Measurements from ENCODE around the gene CHMP5.

CHMP5 gene

GRCh38 chr9:33223696-33224095, 41.2 kb upstream of the CHMP5 start:
- no peak overlapping the region for H2AFZ ChIP-seq (ENCODE audit: insufficient read depth, low read length, poor library complexity)
- no peak overlapping the region for H3K9ac ChIP-seq (ENCODE audit: low read length)
- no peaks in the 10 kb centered on the region for H3K27me3 ChIP-seq (ENCODE audit: insufficient read depth, low read length)
- H3K23ac ChIP-seq (ENCODE audit: low read length): no peak overlapping the region
- H3K4me2 ChIP-seq (ENCODE audit: low read length): no peak overlapping the region
- no peak overlapping the region for H3K14ac ChIP-seq (ENCODE audit: low read length)
- no peaks in the 10 kb centered on the region for H3K36me3 ChIP-seq (ENCODE audit: control insufficient read depth in 1 of 2, insufficient read depth in 2 of 2, low read length in 2 of 2)
- H4K91ac ChIP-seq (ENCODE audit: low read depth, low read length): no peak overlapping the region
- no CpG with 5 or more reads among the region's 1 CpG for WGBS (ENCODE audit: extremely low coverage, insufficient coverage, insufficient read length)
- no peak for DNase-seq
- H2BK12ac ChIP-seq (ENCODE audit: low read length): no peak overlapping the region
- H3K4ac ChIP-seq (ENCODE audit: low read depth, low read length): no peak overlapping the region
- H2BK120ac ChIP-seq (ENCODE audit: insufficient read depth, low read length, poor library complexity): peak overlapping the region; percentile 46
- H4K8ac ChIP-seq (ENCODE audit: low read depth, low read length): no peak overlapping the region
- H3K18ac ChIP-seq (ENCODE audit: low read length): no peak overlapping the region
- H3K4me3 ChIP-seq (ENCODE audit: low read depth, low read length): no peak overlapping the region
- H3K79me1 ChIP-seq (ENCODE audit: low read length): no peaks in the 10 kb centered on the region
- no peak overlapping the region for H2AK5ac ChIP-seq (ENCODE audit: low read length)
- no peak overlapping the region for H3K27ac ChIP-seq (ENCODE audit: low read depth, low read length)
- H4K12ac ChIP-seq (ENCODE audit: low read depth, low read length): no peak overlapping the region
- no peaks in the 10 kb centered on the region for H3K4me1 ChIP-seq (ENCODE audit: control insufficient read depth in 1 of 2, insufficient read depth in 2 of 2, low read length in 2 of 2)
- H2BK5ac ChIP-seq (ENCODE audit: low read depth, low read length, poor library complexity): no peak overlapping the region
- no peaks in the 10 kb centered on the region for H3K79me2 ChIP-seq (ENCODE audit: control insufficient read depth, insufficient read depth, low read length, poor library complexity)
- peaks cover 2% of the 10 kb centered on the region for H3K9me3 ChIP-seq (ENCODE audit: insufficient read depth, low read depth, low read length)

GRCh38 chr9:33225319-33226147, 39.3 kb upstream of the CHMP5 start:
- Histone ChIP-seq H3K18ac (ENCODE audit: low read length) (no peak overlapping the region), H3K4ac (ENCODE audit: low read depth, low read length) (no peak overlapping the region), H2BK12ac (ENCODE audit: low read length) (no peak overlapping the region), H3K79me1 (ENCODE audit: low read length) (no peaks in the 10 kb centered on the region), H3K79me2 (ENCODE audit: control insufficient read depth, insufficient read depth, low read length, poor library complexity) (no peaks in the 10 kb centered on the region), H3K4me3 (ENCODE audit: low read depth, low read length) (no peak overlapping the region), H3K4me1 (ENCODE audit: control insufficient read depth in 1 of 2, insufficient read depth in 2 of 2, low read length in 2 of 2) (peaks cover 0 to 8% of the 10 kb centered on the region in 2 experiments), H2AK5ac (ENCODE audit: low read length) (no peak overlapping the region), H2BK5ac (ENCODE audit: low read depth, low read length, poor library complexity) (no peak overlapping the region), H3K4me2 (ENCODE audit: low read length) (no peak overlapping the region), H3K9me3 (ENCODE audit: insufficient read depth, low read depth, low read length) (peaks cover 2% of the 10 kb centered on the region), H4K12ac (ENCODE audit: low read depth, low read length) (no peak overlapping the region), H3K27me3 (ENCODE audit: insufficient read depth, low read length) (no peaks in the 10 kb centered on the region), H3K14ac (ENCODE audit: low read length) (no peak overlapping the region), H3K9ac (ENCODE audit: low read length) (no peak overlapping the region), H3K27ac (ENCODE audit: low read depth, low read length) (no peak overlapping the region), H2BK120ac (ENCODE audit: insufficient read depth, low read length, poor library complexity) (no peak overlapping the region), H4K8ac (ENCODE audit: low read depth, low read length) (no peak overlapping the region), H2AFZ (ENCODE audit: insufficient read depth, low read length, poor library complexity) (no peak overlapping the region), H4K91ac (ENCODE audit: low read depth, low read length) (no peak overlapping the region), H3K36me3 (ENCODE audit: control insufficient read depth in 1 of 2, insufficient read depth in 2 of 2, low read length in 2 of 2) (no peaks in the 10 kb centered on the region), H3K23ac (ENCODE audit: low read length) (no peak overlapping the region)
- peak; percentile 76 to 96 for DNase-seq
- no CpG with 5 or more reads among the region's 6 CpGs for WGBS (ENCODE audit: extremely low coverage, insufficient coverage, insufficient read length)

- no peak overlapping the region for H3K4me3 ChIP-seq (ENCODE audit: low read depth, low read length)
- H3K14ac ChIP-seq (ENCODE audit: low read length): no peak overlapping the region
- no peak overlapping the region for H3K4ac ChIP-seq (ENCODE audit: low read depth, low read length)
- H3K4me1 ChIP-seq (ENCODE audit: control insufficient read depth in 1 of 2, insufficient read depth in 2 of 2, low read length in 2 of 2): peaks cover 4 to 10% of the 10 kb centered on the region in 2 experiments
- H3K79me2 ChIP-seq (ENCODE audit: control insufficient read depth, insufficient read depth, low read length, poor library complexity): no peaks in the 10 kb centered on the region
- no peak overlapping the region for H2BK120ac ChIP-seq (ENCODE audit: insufficient read depth, low read length, poor library complexity)
- H3K36me3 ChIP-seq (ENCODE audit: control insufficient read depth in 1 of 2, insufficient read depth in 2 of 2, low read length in 2 of 2): no peaks in the 10 kb centered on the region
- no peak overlapping the region for H2BK12ac ChIP-seq (ENCODE audit: low read length)
- WGBS (ENCODE audit: extremely low coverage, insufficient coverage, insufficient read length): no CpG with 5 or more reads among the region's 10 CpGs
- no peak overlapping the region for H3K23ac ChIP-seq (ENCODE audit: low read length)
- H2AFZ ChIP-seq (ENCODE audit: insufficient read depth, low read length, poor library complexity): no peak overlapping the region
- no peak overlapping the region for H3K27ac ChIP-seq (ENCODE audit: low read depth, low read length)
- H3K18ac ChIP-seq (ENCODE audit: low read length): no peak overlapping the region
- H3K4me2 ChIP-seq (ENCODE audit: low read length): no peak overlapping the region
- H2AK5ac ChIP-seq (ENCODE audit: low read length): no peak overlapping the region
- H3K9ac ChIP-seq (ENCODE audit: low read length): no peak overlapping the region
- H3K79me1 ChIP-seq (ENCODE audit: low read length): no peaks in the 10 kb centered on the region
- no peaks in the 10 kb centered on the region for H3K9me3 ChIP-seq (ENCODE audit: insufficient read depth, low read depth, low read length)
- no peak overlapping the region for H4K91ac ChIP-seq (ENCODE audit: low read depth, low read length)
- no peak overlapping the region for H2BK5ac ChIP-seq (ENCODE audit: low read depth, low read length, poor library complexity)
- no peak overlapping the region for H4K12ac ChIP-seq (ENCODE audit: low read depth, low read length)
- no peaks in the 10 kb centered on the region for H3K27me3 ChIP-seq (ENCODE audit: insufficient read depth, low read length)
- DNase-seq: peak in 1 of 2 donors; percentile 47
- no peak overlapping the region for H4K8ac ChIP-seq (ENCODE audit: low read depth, low read length)
Observed at GRCh38 chr9:33227008-33227398, 37.8 kb upstream of the CHMP5 start.

GRCh38 chr9:33227741-33228140, 37.1 kb upstream of the CHMP5 start:
- Histone ChIP-seq H2BK12ac (ENCODE audit: low read length) (no peak overlapping the region), H4K91ac (ENCODE audit: low read depth, low read length) (no peak overlapping the region), H3K27me3 (ENCODE audit: insufficient read depth, low read length) (no peaks in the 10 kb centered on the region), H2AK5ac (ENCODE audit: low read length) (no peak overlapping the region), H3K4me1 (ENCODE audit: control insufficient read depth in 1 of 2, insufficient read depth in 2 of 2, low read length in 2 of 2) (peaks cover 4 to 10% of the 10 kb centered on the region in 2 experiments), H3K27ac (ENCODE audit: low read depth, low read length) (no peak overlapping the region), H3K79me1 (ENCODE audit: low read length) (no peaks in the 10 kb centered on the region), H3K14ac (ENCODE audit: low read length) (no peak overlapping the region), H3K18ac (ENCODE audit: low read length) (no peak overlapping the region), H4K12ac (ENCODE audit: low read depth, low read length) (no peak overlapping the region), H3K36me3 (ENCODE audit: control insufficient read depth in 1 of 2, insufficient read depth in 2 of 2, low read length in 2 of 2) (no peaks in the 10 kb centered on the region), H3K4me2 (ENCODE audit: low read length) (no peak overlapping the region), H3K79me2 (ENCODE audit: control insufficient read depth, insufficient read depth, low read length, poor library complexity) (no peaks in the 10 kb centered on the region), H2BK120ac (ENCODE audit: insufficient read depth, low read length, poor library complexity) (no peak overlapping the region), H3K4ac (ENCODE audit: low read depth, low read length) (no peak overlapping the region), H3K4me3 (ENCODE audit: low read depth, low read length) (no peak overlapping the region), H2BK5ac (ENCODE audit: low read depth, low read length, poor library complexity) (no peak overlapping the region), H3K9ac (ENCODE audit: low read length) (no peak overlapping the region), H4K8ac (ENCODE audit: low read depth, low read length) (no peak overlapping the region), H3K9me3 (ENCODE audit: insufficient read depth, low read depth, low read length) (no peaks in the 10 kb centered on the region), H2AFZ (ENCODE audit: insufficient read depth, low read length, poor library complexity) (no peak overlapping the region), H3K23ac (ENCODE audit: low read length) (no peak overlapping the region)
- WGBS (ENCODE audit: extremely low coverage, insufficient coverage, insufficient read length): no CpG with 5 or more reads among the region's 8 CpGs
- no peak for DNase-seq
